Osteoblast (primary cell): ENCODE data around the gene ARHGAP8. TPM values are rescaled to one million over a fixed set of nuclear protein-coding genes. Genes with fewer than 3 reads are reported as not detected.

ENCODE experiments used
- DNase-seq: peaks from one replicate; pipeline ENCODE4 v3.0.0; 2011; ENCODE audit warnings: low spot score, mixed read lengths; ENCODE audit not compliant: insufficient read length; ENCODE audit errors: missing footprints
- H2AFZ ChIP-seq: 2 replicates; pipeline ENCODE4 v1.6.0; 2011; ENCODE audit warnings: mild to moderate bottlenecking, low read length
- H3K27ac ChIP-seq: 2 replicates; pipeline ENCODE4 v1.5.1; 2011; ENCODE audit warnings: mild to moderate bottlenecking, low read depth, low read length, moderate library complexity
- H3K27me3 ChIP-seq: 2 replicates; pipeline ENCODE4 v1.6.0; 2012; ENCODE audit warnings: mild to moderate bottlenecking, control low read depth, inconsistent platforms, low read length, moderate library complexity; ENCODE audit not compliant: insufficient read depth
- H3K36me3 ChIP-seq: 2 replicates; pipeline ENCODE4 v1.5.1; 2011; ENCODE audit warnings: mild to moderate bottlenecking, low read length, control low read depth, moderate library complexity; ENCODE audit not compliant: insufficient read depth
- H3K4me1 ChIP-seq: 2 replicates; pipeline ENCODE4 v1.5.1; 2011; ENCODE audit warnings: mild to moderate bottlenecking, low read length, control low read depth, moderate library complexity; ENCODE audit not compliant: insufficient read depth
- H3K4me2 ChIP-seq: 2 replicates; pipeline ENCODE4 v1.6.0; 2011; ENCODE audit warnings: mild to moderate bottlenecking, low read length; ENCODE audit not compliant: insufficient read depth
- H3K4me3 ChIP-seq: fragments of 200-600 bp; sonication (generic); 3 replicates; pipeline ENCODE4 v1.5.1; 2012; ENCODE audit warnings: mild to moderate bottlenecking, low read length, inconsistent platforms; ENCODE audit not compliant: insufficient read depth
- H3K79me2 ChIP-seq: 2 replicates; pipeline ENCODE4 v1.6.0; 2012; ENCODE audit warnings: mild to moderate bottlenecking, low read length, control low read depth, inconsistent platforms; ENCODE audit not compliant: insufficient read depth
- H3K9me3 ChIP-seq: 2 replicates; pipeline ENCODE4 v1.5.1; 2011; ENCODE audit warnings: low read depth, low read length, control low read depth
- H4K20me1 ChIP-seq: 2 replicates; pipeline ENCODE4 v1.6.0; 2012; ENCODE audit warnings: mild to moderate bottlenecking, low read length, control low read depth; ENCODE audit not compliant: insufficient read depth
- CTCF ChIP-seq: IDR thresholded peaks from 2 replicates; pipeline ENCODE4 v1.5.1; 2011; ENCODE audit warnings: mild to moderate bottlenecking, low read depth, low read length, moderate library complexity; ENCODE audit errors: extremely low read depth
- total RNA-seq: library from RNA; depleted of rRNA; stranded (reverse); fragments of >200 nt; gene quantifications from 2 replicates; pipeline ENCODE4 v1.2.3, GENCODE V29; 2012

The ARHGAP8 gene
- total RNA-seq, 1 donor: 0.36 TPM

DNA sequence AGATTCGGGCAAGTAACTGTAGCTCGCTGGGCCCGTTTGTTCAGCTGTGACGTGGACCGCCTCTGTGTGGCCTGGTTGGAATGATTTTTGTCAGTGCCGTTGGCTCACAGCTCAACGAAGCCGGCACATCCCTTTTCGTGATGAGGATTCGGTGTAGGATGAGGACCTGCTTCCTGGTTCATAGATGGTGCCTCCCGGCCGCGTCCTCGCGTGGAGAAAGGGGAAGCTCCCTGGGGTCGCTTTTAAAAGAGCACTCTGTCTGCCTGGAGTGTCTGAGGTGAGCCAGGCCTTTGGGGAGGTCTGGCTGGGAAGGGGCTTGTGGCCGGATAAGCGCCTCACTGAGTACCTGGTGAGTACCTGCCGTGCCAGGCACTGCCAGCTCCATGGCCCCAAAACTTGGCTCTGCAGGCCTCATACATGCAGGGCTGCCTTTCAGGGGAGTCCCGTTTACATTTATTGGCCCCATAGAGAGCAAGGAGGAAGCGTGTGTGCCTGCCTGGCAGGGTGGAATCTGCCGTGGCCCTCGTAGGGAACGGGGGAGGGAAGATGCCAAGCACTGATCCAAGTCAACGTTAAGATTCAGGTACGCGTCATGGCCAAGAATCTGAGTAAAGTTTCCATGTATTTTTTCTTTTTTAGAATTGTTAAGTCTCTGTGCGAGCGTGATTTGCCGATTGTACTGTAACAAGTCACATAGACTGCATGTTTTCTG, 88.4 kb downstream of the ARHGAP8 start:
- Histone ChIP-seq H2AFZ (no peak overlapping the region), H3K4me1 (no peaks in the 10 kb centered on the region), H3K36me3 (no peaks in the 10 kb centered on the region)

GRCh38 chr22:44842417-44842816, 90.0 kb downstream of the ARHGAP8 start:
- TF ChIP-seq CTCF: no peak
- H3K4me2 ChIP-seq: no peak overlapping the region
- H3K9me3 ChIP-seq: no peaks in the 10 kb centered on the region
- no peaks in the 10 kb centered on the region for H3K4me1 ChIP-seq
- no peaks in the 10 kb centered on the region for H4K20me1 ChIP-seq
- H3K27ac ChIP-seq: no peak overlapping the region
- peaks cover 19% of the 10 kb centered on the region for H3K27me3 ChIP-seq
- H3K4me3 ChIP-seq: no peak overlapping the region
- peak; percentile 8 for DNase-seq
- H2AFZ ChIP-seq: no peak overlapping the region
- no peaks in the 10 kb centered on the region for H3K79me2 ChIP-seq
- no peaks in the 10 kb centered on the region for H3K36me3 ChIP-seq

More for the DNA sequence above, 88.4 kb downstream of the ARHGAP8 start:
- DNase-seq: peak; percentile 73
- Histone ChIP-seq H3K27ac (no peak overlapping the region), H3K4me2 (no peak overlapping the region), H3K79me2 (no peaks in the 10 kb centered on the region), H3K4me3 (no peak overlapping the region), H3K27me3 (peaks cover 23% of the 10 kb centered on the region), H3K9me3 (no peaks in the 10 kb centered on the region), H4K20me1 (no peaks in the 10 kb centered on the region)
- no peak for TF ChIP-seq CTCF

DNA sequence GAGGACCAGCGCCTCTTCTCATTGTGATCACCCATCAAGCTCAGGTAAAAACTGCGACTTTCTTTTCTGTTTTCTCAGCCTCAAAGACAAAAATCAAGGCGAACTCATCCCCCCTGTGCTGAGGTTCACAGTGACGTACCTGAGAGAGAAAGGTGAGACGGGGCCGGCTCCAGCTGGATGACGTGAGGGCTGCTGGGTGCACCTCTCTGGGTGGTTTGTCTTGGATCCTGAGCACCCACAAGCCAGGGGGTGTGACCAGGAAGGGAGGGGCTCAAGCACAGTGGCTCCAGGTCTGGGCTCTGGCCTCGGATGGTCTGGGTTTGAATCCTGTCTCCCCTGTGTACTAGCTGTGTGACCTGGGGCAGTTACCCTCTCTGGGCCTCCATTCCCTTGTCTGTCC, 92.8 kb downstream of the ARHGAP8 start:
- H3K4me1 ChIP-seq: no peaks in the 10 kb centered on the region

More for the DNA sequence above, 92.8 kb downstream of the ARHGAP8 start:
- no peaks in the 10 kb centered on the region for H3K79me2 ChIP-seq
- no peaks in the 10 kb centered on the region for H3K9me3 ChIP-seq
- no peak for TF ChIP-seq CTCF
- H4K20me1 ChIP-seq: no peaks in the 10 kb centered on the region
- H3K4me2 ChIP-seq: no peak overlapping the region
- DNase-seq: peak; percentile 55
- H3K27ac ChIP-seq: no peak overlapping the region
- H2AFZ ChIP-seq: no peak overlapping the region
- peaks cover 4% of the 10 kb centered on the region for H3K27me3 ChIP-seq
- no peak overlapping the region for H3K4me3 ChIP-seq
- H3K36me3 ChIP-seq: no peaks in the 10 kb centered on the region
